Measurements from ENCODE around the gene CACTIN.
"Not testable (repeated sequence)": the region's sequence is repeated elsewhere in the genome, so short reads cannot be mapped to it uniquely, and the experiment has no call there.

The CACTIN gene

GRCh38 chr19:3626473-3627350 lies at the start of gene CACTIN:
CACTIN (minus strand) TSS chr19:3626790; CDS start chr19:3626762, 28 bp downstream.
- in situ Hi-C loops (cut with MboI; ENCODE audit: low pct_unique_long_range_greater_than_20kb, low sequenced_read_pairs): no loop called here
- DNase-seq: peak; percentile 97

DNA sequence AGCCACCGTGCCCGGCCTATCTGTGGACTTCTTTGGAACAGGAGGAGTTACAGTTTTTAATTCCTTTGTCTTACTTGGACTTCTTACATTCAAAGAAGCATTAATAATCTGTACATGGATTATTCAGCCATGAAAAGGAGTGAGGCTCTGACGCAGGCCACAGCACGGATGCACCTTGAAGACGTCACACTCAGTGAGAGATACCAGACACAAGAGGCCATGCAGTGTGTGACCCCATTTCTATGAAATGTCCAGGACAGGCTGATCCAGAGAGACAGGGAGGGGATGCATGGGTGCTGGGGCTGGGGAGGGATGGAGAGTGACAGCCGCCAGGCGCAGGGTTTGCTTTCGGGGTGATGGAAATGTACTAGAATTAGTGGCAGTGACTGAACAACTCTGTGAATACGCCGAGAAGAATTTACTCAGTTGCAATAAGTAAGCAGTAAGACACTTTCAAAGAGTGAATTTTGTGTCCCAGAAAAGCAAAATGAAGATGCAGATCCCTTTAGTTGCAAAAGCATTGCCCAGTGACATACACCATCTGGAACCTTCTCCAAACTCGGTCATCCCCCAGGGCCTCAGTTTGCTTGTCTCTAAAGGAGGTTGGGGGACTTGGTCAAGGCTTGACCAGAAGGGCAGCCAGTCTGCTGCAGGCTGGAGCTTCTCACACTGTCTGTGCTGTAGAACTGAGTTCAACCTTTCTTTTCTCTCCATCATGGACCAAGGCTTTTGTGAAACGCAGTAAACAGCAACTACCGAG lies 48.4 kb upstream of the CACTIN start:
- DNase-seq: no peak
- in situ Hi-C loops (cut with MboI; ENCODE audit: low pct_unique_long_range_greater_than_20kb, low sequenced_read_pairs): no loop called here

GRCh38 chr19:3673506-3674439 lies 47.2 kb upstream of the CACTIN start:
- no peak for DNase-seq
- in situ Hi-C loops (cut with MboI; ENCODE audit: low pct_unique_long_range_greater_than_20kb, low sequenced_read_pairs): no loop called here

DNA sequence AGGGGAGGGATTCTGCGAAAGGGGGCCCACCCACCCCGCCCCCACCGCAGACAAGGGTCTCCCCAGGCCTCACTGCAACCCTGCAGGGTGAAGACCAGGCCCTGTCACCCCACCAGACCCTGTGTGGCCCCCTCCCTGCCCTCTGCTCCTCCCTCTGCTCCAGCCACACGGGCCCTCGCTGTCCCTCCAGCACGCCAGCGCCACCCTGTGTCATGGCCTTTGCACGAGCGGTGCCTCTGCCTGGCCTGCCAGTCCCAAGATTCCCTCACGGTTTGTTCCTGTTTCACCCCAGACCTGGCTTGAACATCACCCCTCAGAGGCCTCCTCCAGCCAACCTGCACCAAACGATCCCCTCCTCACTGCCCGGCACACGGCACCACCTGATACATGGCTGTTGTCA lies 46.4 kb upstream of the CACTIN start:
- in situ Hi-C loops (cut with MboI; ENCODE audit: low pct_unique_long_range_greater_than_20kb, low sequenced_read_pairs): no loop called here
- DNase-seq: peak; percentile 19

DNA sequence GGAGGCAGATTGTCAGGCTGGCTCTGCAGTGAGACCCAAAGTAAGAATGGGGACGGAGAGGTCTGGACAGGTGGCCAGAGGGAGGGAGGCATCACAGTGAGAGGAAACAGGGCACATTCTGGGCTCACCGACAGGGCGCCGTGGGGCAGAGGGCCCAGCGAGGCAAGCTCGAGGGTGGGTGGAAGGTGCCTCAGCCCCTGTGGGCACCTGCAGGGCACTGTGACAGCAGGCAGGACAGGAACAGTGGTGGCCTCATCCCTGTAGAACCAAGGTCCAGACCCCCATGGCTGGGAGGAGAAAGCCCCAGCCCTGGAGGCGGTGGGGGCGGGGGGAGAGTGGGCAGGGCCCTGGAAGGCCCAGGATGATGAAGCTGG lies 46.0 kb upstream of the CACTIN start:
- in situ Hi-C loops (cut with MboI; ENCODE audit: low pct_unique_long_range_greater_than_20kb, low sequenced_read_pairs): no loop called here
- DNase-seq: no peak

GRCh38 chr19:3671680-3672574 lies 45.3 kb upstream of the CACTIN start:
- in situ Hi-C loops (cut with MboI; ENCODE audit: low pct_unique_long_range_greater_than_20kb, low sequenced_read_pairs): no loop called here
- DNase-seq: peak; percentile 43

DNA sequence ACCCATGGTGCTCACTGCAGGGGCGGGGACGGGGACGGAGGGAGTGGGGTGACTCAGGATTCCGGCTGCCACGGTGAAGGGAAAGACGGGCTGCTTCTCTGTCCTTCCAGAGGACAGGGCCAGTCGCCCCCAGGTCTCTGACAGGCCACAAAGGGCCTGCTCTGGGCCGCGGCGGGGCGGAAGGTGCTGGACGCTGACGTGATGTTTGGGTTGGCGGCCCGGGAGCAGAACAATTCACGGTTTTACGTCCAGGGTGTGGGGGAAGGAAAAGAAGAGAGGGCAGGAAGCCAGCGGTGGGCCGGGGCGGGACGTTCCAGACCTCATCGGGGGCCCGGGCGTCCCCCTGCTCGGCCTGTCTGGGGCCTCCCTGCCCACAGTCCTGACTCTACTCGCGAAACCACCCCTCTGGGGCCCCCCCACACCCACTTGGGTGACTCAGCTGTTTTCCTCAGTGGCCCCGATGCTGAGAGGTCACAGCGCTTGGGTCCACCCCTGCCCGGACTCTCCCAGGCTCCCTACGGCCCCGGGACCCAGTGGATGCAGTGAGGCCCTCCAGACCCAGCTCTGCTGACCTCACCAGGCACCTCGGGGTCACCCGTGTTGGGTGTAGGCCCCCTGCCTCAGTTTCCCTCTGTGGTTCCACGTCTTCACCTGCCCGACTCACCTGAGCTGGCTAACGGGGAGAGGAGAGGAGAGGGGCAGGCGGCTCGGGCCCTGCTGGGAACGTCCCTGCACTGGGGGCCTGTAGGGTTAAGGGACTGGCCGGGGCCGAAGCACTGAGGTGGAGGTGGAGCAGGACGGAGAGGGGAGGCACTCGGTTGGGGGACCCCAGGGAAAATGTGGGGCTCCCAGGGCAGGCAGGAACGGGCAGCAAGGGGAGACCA lies 44.4 kb upstream of the CACTIN start:
- DNase-seq: no peak

DNA sequence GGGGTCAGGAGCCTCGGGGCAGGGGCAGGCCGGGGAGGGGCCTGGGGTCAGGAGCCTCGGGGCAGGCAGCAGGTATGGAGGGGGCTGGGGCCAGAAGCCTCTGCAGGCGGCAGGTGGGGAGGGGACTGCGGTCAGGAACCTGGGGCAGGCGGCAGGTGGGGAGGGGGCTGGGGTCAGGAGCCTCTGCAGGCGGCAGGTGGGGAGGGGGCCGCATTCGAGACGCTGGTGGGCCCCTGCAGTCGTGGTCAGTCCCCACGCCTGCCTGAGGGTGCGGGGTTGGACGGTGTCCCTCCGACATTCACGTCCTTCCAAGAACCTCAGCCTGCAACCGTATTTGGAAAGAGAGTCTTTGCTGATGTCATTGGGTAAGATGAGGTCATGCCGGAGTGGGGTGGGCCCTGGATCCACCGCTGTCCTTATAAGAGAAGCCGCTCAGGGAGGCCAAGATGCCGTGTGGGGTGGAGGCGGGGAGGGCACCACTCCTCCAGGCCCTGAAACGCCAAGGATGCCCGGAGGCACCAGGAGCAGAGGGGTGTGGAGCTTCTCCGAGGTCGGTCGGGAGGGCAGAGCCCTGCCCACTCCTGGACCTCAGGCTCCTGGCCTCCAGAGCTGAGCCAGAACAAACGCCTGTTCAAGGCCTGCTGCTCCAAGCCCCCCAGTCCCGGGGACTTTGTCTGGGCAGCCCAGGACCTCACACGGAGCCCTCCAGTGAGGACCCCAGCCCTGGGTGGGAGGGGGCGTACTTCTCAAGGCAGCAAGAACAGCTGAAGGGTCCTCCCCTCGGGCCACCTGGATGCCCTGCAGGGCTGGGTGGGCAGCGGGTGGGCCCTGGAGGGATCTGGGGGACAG lies 43.6 kb upstream of the CACTIN start:
- in situ Hi-C loops (cut with MboI; ENCODE audit: low pct_unique_long_range_greater_than_20kb, low sequenced_read_pairs): no loop called here
- DNase-seq: no peak

More for the DNA sequence above, 44.4 kb upstream of the CACTIN start:
- in situ Hi-C loops (cut with MboI; ENCODE audit: low pct_unique_long_range_greater_than_20kb, low sequenced_read_pairs): no loop called here

GRCh38 chr19:3669082-3669946 lies 42.7 kb upstream of the CACTIN start:
- no peak for DNase-seq
- in situ Hi-C loops (cut with MboI; ENCODE audit: low pct_unique_long_range_greater_than_20kb, low sequenced_read_pairs): no loop called here

GRCh38 chr19:3668331-3669081 lies 41.9 kb upstream of the CACTIN start:
- in situ Hi-C loops (cut with MboI; ENCODE audit: low pct_unique_long_range_greater_than_20kb, low sequenced_read_pairs): no loop called here
- no peak for DNase-seq

GRCh38 chr19:3667766-3668165 lies 41.2 kb upstream of the CACTIN start:
- DNase-seq: no peak
- in situ Hi-C loops (cut with MboI; ENCODE audit: low pct_unique_long_range_greater_than_20kb, low sequenced_read_pairs): no loop called here

DNA sequence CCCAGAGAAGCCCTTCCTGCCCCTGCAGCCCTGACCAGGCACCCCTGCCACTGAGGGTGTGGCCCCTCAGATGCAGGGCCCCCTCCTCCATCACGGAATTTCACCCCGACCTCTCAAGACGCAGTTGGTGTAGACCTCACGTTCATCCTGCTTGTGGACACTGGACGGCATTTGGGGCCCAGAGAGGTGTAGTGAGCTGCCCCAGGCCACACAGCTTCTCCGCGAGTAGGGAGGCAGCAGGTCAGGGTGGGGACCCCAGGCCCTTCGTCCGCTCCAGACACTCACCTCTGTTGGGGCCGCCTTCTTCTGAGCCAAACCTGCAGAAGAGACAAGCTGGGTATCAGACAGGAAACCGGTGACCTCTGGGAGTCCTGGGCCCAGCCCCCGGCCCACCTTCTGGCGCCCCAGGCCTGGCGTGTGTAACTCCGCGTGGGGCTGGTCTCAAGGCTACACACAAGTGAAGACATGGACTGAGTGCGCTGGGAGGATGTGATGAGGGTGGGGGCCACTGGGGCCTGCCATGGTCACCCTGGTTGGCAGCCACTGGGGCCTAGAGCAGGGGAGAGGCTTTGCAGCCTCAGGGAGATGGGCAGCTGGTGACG lies 40.5 kb upstream of the CACTIN start:
- no peak for DNase-seq
- in situ Hi-C loops (cut with MboI; ENCODE audit: low pct_unique_long_range_greater_than_20kb, low sequenced_read_pairs): no loop called here

GRCh38 chr19:3666545-3666856 lies 39.9 kb upstream of the CACTIN start:
- in situ Hi-C loops (cut with MboI; ENCODE audit: low pct_unique_long_range_greater_than_20kb, low sequenced_read_pairs); DNase-seq: not testable (repeated sequence)

GRCh38 chr19:3665681-3666544 lies 39.3 kb upstream of the CACTIN start:
- in situ Hi-C loops (cut with MboI; ENCODE audit: low pct_unique_long_range_greater_than_20kb, low sequenced_read_pairs): no loop called here
- DNase-seq: peak; percentile 70

Data from KBM-7 (cell line).